ENCODE data around the gene RNPC3.

GRCh38 chr1:103569493-103569892, 44.0 kb downstream of the RNPC3 start:
- no peak for TF ChIP-seq EZH2 (IDR thresholded peaks at IDR 0.05; ENCODE audit: low read length, unreplicated experiment)
- no peak for TF ChIP-seq CTCF (conservative IDR thresholded peaks at IDR 0.05; ENCODE audit: low read depth, low read length)
- no peak for TF ChIP-seq EZH2phosphoT487 (IDR thresholded peaks at IDR 0.05; ENCODE audit: borderline replicate concordance, low read length)

Measured in PC-3 (cell line).